A673 (cell line): ENCODE results near the gene CTTNBP2NL. TPM values are rescaled to one million over a fixed set of nuclear protein-coding genes. Genes with fewer than 3 reads are reported as not detected.

ENCODE experiments used
- BruUV-seq: library from RNA; stranded (reverse); fragments of 400-500 nt; replicated peaks from 2 replicates; lab custom pipeline; 2021; lab: Mats Ljungman, UMichigan
- CTCF ChIA-PET: fragments of 300-600 bp; sonication (Branson Sonifier 250); formaldehyde crosslinking; loops from one replicate; lab custom pipeline; 2022; ENCODE audit warnings: antibody characterized with exemption; lab: Charles Lee
- POLR2A ChIA-PET: fragments of 300-600 bp; sonication (Branson Sonifier 250); formaldehyde crosslinking; loops from one replicate; lab custom pipeline; 2022; ENCODE audit warnings: antibody characterized with exemption; ENCODE audit not compliant: low non-redundant PET; lab: Charles Lee
- DNase-seq: peaks from one replicate; pipeline ENCODE4 v3.0.0-alpha.2; 2015; ENCODE audit warnings: low spot score
- H3K27ac ChIP-seq: fragments of 200-600 bp; sonication (generic); 2 replicates; pipeline ENCODE4 v1.5.1; 2016; ENCODE audit warnings: mixed run types, low read depth, mild to moderate bottlenecking, mixed read lengths, antibody characterized with exemption, low read length; ENCODE audit not compliant: poor library complexity, severe bottlenecking
- H3K27me3 ChIP-seq: fragments of 200-600 bp; sonication (generic); replicated peaks from 2 replicates; pipeline ENCODE4 v1.6.1; 2017; ENCODE audit warnings: mixed run types, low read depth, mild to moderate bottlenecking, mixed read lengths, antibody characterized with exemption, low read length; ENCODE audit not compliant: insufficient read depth, poor library complexity
- H3K36me3 ChIP-seq: fragments of 200-600 bp; sonication (generic); 2 replicates; pipeline ENCODE4 v1.6.1; 2016; ENCODE audit warnings: mixed run types, mild to moderate bottlenecking, mixed read lengths, antibody characterized with exemption, low read length; ENCODE audit not compliant: insufficient read depth, poor library complexity, severe bottlenecking
- H3K4me1 ChIP-seq: fragments of 200-600 bp; sonication (generic); 2 replicates; pipeline ENCODE4 v1.6.1; 2017; ENCODE audit warnings: mixed run types, mild to moderate bottlenecking, mixed read lengths, antibody characterized with exemption, low read length; ENCODE audit not compliant: insufficient read depth, poor library complexity, severe bottlenecking
- H3K4me3 ChIP-seq: fragments of 200-600 bp; sonication (generic); 2 replicates; pipeline ENCODE4 v1.5.1; 2016; ENCODE audit warnings: low read depth, mixed run types, mild to moderate bottlenecking, mixed read lengths, low read length; ENCODE audit not compliant: poor library complexity, severe bottlenecking
- H3K9me3 ChIP-seq: fragments of 200-600 bp; sonication (generic); 2 replicates; pipeline ENCODE4 v1.6.1; 2016; ENCODE audit warnings: mixed run types, low read depth, mild to moderate bottlenecking, mixed read lengths, antibody characterized with exemption, low read length; ENCODE audit not compliant: poor library complexity, severe bottlenecking
- CTCF ChIP-seq: fragments of 300-800, 200-600 bp; sonication (generic); conservative IDR thresholded peaks from 2 replicates; pipeline ENCODE4 v1.5.1; 2017; ENCODE audit warnings: low read depth, mild to moderate bottlenecking, antibody characterized with exemption, low read length, moderate library complexity, mixed read lengths
- EZH2 ChIP-seq: fragments of 200-600 bp; sonication (generic); IDR thresholded peaks from 2 replicates; pipeline ENCODE4 v1.6.1; 2017; ENCODE audit warnings: borderline replicate concordance, low read depth, mild to moderate bottlenecking, mixed read lengths, antibody characterized with exemption, low read length; ENCODE audit not compliant: poor library complexity, severe bottlenecking
- intact Hi-C: fragments of 100-400 bp; cut with micrococcal nuclease; formaldehyde crosslinking; loops from one replicate; pipeline ENCODE4 v1.10.0; 2022; ENCODE audit not compliant: unreplicated experiment
- total RNA-seq: library from RNA; stranded (reverse); gene quantifications from 2 replicates; pipeline ENCODE4 v1.2.3, GENCODE V29; 2021

Gene CTTNBP2NL
- total RNA-seq, 1 experiment from 2014 or later = 32.7 TPM

- CTCF ChIA-PET = interaction anchor here (0.9 kb wide), 1 partner anchor 8 kb away, joined by 3 read pairs; no protein-coding TSS in a partner anchor
- no peaks in the 10 kb centered on the region for H3K9me3 ChIP-seq
- H3K36me3 ChIP-seq = no peaks in the 10 kb centered on the region
- H3K4me3 ChIP-seq = no peak overlapping the region
- no peak overlapping the region for H3K27ac ChIP-seq
- H3K4me1 ChIP-seq = no peaks in the 10 kb centered on the region
- H3K27me3 ChIP-seq = peaks cover 39% of the 10 kb centered on the region
- BruUV-seq = no TSS peak
- intact Hi-C loops = no loop called here
- TF ChIP-seq CTCF (no peak), EZH2 (no peak)
- DNase-seq = no peak
- POLR2A ChIA-PET = no interaction called here
Observed at GRCh38 chr1:112359961-112360767, 35.9 kb upstream of the CTTNBP2NL start.

GRCh38 chr1:112363636-112364035 is 32.4 kb upstream of the CTTNBP2NL start:
- Histone ChIP-seq H3K27me3 (peaks cover 44% of the 10 kb centered on the region), H3K27ac (no peak overlapping the region), H3K9me3 (no peaks in the 10 kb centered on the region), H3K4me3 (no peak overlapping the region), H3K36me3 (no peaks in the 10 kb centered on the region), H3K4me1 (no peaks in the 10 kb centered on the region)
- no peak for TF ChIP-seq EZH2
- TF ChIP-seq CTCF = no peak
- intact Hi-C loops = no loop called here
- no peak for DNase-seq
- CTCF ChIA-PET = no interaction called here
- no TSS peak for BruUV-seq
- POLR2A ChIA-PET = no interaction called here

- H3K27me3 ChIP-seq = peaks cover 30% of the 10 kb centered on the region
- ChIA-PET POLR2A (no interaction called here), CTCF (interaction anchor here (1.3 kb wide), 1 partner anchor 9 kb away, joined by 3 read pairs; no protein-coding TSS in a partner anchor)
- H3K4me3 ChIP-seq = no peak overlapping the region
- no peak for DNase-seq
- BruUV-seq = no TSS peak
- intact Hi-C loops = no loop called here
- TF ChIP-seq CTCF = no peak
- TF ChIP-seq EZH2 = no peak
- H3K9me3 ChIP-seq = no peaks in the 10 kb centered on the region
- no peaks in the 10 kb centered on the region for H3K36me3 ChIP-seq
- H3K27ac ChIP-seq = no peak overlapping the region
- H3K4me1 ChIP-seq = no peaks in the 10 kb centered on the region
Observed at GRCh38 chr1:112368198-112368597, 27.8 kb upstream of the CTTNBP2NL start.
